GM21381 (cell line): ENCODE measurements around the gene GYPA.
"Not testable (repeated sequence)": the region's sequence is repeated elsewhere in the genome, so short reads cannot be mapped to it uniquely, and the experiment has no call there.

Experiments used
- ATAC-seq: cut with Tn5 transposase; IDR thresholded peaks from one replicate; pipeline ENCODE4 v1.9.1; 2021; ENCODE audit warnings: mild to moderate bottlenecking, moderate library complexity; ENCODE audit not compliant: unreplicated experiment

Gene GYPA

DNA sequence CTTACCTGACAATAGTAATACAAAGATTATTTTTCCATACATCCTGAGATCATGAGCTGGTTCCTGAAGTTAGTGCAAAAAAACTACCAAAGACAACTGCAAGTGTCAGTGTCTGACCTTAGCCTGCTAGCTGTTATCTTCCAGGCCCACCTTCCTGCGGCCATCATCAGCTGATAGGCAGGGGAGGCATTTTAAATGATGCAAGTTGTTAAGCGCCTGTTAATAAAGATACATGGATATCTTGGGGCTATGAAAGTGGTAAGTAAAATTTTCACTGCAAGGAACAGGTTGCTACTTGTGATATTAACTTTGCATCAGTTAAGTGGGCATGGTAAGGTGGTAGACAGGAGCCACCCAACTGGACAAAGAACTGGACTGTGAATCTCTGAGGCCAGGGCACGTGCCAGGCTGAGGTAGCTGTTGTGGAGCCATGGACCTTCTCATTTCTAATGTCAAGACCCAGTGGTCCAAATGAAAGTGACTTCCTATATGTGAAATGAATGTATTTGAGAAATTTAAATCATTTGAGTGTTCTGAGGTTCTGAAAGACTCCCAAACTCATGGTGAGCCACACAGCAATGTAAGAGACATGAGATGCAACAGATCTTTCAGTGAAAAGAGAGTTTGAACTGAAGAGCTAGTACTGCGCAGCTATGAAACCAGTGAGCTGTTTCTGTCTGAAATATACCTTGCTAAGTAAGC is at the start of gene GYPA:
Gene GYPA, minus strand, starts transcription at position 125 of the 702 bp plus-strand sequence. Its CDS starts 83 bp downstream, at position 42.
- not testable (repeated sequence) for ATAC-seq

DNA sequence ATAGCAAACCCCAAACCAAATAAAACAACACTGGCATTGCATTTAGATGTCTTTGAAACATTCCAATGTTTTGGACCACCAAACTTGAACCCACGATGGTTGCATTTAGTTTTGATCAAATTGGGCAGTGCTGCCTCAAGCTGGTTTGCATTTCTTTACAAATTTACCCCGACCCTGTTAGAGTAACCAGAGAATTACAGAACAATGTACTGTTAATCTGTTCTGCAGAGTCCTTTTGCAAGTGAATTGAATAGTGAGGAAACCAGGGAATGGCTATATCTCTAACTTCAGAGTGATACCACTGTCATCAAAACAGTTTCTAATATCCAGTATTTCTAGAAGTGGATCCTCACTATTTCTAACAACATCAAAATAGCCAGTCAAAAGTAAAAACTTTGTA is 49.5 kb upstream of the GYPA start:
- ATAC-seq: no peak

DNA sequence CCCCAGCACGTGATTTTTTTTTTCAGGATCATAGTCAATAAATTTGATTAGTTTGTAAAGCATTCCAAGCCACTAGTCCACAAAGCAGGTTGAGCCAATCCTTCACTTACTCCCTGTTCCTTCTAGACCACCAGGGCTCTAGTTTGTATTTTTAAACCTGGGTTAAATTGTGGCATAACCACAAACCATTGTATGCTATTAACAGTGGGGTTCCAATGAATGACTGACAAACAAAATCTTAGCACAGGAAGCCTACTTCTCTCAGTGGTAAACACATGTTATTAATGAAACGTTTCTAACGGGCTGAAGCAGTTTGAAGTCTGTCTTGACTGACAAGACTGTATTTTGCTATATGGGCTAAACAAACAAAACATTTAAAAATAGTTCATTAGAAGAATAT is 48.6 kb upstream of the GYPA start:
- peak; percentile 80 for ATAC-seq

DNA sequence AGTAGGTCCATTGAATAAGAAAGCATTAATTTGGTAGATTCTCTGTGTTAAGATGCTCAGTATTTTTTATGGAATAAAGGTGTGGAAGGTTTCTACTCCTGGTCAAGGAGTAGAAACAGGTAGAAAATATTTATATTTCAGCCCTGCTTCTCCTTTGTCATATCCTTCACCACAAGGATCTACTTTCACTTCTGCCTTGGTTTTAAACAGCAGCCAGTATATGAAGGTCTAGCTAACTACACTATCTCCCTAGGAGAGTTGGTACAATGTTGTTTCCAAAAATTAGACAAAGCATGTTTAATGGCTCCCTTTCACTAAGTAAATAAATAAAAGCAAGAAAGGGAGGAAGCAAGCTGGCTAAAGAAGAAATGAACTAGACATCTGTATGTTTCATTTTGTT is 44.6 kb upstream of the GYPA start:
- no peak for ATAC-seq

DNA sequence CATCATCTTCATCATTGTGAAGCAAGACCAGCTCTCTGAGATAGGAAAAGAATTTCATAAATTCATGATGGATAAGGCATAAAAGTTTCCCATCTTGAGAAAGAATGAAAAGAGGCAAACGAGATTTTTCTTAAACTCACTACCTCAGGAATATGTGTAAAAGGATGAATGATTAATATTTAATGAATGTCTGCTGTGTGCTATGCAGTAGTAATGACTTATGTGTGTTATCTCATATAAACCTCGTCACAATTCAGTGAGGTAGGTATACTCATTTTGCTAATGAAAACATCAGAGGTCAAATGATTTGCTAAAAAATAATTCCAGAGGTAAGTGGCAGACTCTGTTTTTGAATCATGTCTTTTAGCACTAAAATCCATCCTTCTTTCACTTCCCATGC is 42.6 kb upstream of the GYPA start:
- no peak for ATAC-seq

DNA sequence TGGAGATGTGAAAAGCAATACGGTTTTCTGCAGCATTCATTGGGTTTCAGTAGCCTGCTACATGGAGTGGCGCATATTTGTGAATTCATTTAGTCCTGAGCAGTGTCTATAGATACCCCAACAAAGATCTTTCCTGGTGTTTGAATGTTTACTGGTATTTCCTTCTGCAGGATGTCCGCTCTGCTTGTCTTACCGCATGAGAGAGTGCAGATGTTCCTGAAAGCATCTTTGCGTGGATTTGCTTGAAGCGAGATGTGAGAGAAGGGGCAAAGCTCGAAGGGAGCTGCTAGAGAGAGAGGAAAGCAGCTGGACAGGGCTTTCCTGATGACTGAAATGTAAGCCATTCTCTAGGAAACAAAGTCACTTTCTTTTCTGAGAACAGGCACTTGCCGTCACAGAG is 40.9 kb upstream of the GYPA start:
- ATAC-seq: peak; percentile 38

DNA sequence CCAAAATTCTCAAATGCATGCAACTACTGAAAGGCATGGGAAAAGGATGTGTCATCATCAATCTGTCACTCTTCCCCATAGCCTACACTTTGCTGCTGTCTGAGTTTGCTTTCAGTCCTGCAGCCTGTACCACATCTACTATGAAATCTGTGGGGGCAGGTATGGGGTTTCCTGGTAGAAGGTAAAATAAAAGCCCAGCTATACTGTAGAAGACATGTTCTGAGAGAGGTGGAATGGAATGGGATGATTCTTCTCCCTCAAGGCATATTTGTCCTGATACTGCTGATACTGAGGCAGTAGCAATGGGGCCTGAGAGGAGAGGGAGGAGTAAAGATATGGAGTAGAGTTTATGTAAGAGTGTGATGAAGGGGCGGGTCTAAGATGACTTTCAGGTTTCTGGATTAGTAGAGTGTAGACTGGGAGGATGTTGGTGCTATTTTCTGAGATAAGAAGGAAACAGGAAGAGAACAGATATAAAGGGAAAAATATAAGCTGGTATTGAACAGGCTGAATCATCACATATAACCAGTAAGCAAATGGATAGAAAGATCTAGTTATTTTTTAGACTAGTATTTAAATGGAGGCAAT is 38.7 kb upstream of the GYPA start:
- ATAC-seq: no peak

DNA sequence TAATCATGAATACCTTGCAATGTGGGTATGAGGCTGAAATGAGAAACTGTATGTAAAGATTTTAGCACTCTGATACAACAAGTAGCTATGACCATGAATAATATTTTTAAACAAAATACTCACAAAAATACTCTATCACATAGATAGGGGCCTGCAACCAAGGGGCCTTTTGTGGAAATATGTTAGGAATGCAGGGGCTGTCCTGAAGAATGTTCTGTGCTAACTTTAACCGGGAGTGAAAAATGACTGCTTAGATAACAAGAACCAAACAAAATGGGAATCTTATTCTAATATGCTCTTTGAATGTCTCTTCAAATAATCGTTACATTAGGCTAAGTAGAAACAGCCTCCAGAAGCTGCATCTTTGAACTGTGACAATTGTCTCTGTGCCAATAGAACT is 37.9 kb upstream of the GYPA start:
- ATAC-seq: no peak

DNA sequence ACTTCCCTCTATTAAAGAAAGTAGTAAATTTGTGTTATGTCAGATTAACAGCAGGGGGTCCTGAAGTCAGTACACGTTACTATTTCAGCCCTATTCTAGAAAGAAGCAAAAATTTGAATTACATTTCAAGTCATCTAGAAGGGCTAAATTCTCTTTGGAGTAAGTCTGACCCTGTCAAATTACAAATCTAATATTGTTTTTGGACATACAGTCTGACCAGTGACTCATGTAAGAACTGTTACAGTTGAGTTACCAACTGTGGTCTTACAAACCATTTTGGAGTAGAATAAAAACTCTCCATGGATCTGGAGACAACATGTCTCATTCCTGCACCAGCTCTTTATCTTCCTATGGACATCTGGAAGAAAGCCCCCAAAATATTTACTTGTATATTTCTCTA is 36.0 kb upstream of the GYPA start:
- no peak for ATAC-seq

DNA sequence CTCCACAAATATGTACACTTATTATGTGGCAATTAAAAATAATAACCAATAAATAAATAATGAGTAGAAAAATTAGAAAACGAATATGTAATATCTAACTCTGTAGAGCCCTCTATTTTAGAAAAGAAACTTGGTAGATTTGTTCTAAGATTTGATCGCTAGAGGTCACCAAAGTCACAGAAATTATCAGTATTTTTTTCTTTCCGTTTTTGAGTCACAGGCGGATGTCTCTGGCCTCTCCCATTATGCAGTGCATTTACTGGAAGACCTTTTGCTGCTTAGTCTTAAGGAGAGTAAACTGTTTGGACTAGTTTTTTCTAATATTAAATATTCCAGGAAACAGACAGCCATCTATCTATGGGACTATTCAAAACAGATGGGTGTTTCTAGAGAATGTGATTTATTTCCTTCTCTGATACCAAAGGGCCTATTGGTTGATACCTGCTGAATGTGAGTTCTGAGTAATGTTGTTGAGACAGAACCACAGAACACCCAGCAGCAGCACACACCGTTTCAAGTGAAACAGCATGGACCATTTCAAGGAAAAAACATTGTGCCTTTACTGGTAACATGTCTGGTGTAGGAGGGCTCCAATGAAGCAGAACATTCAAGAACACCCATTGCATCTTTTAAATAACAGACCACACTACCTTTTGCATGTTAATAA is 34.0 kb upstream of the GYPA start:
- ATAC-seq: peak; percentile 72

DNA sequence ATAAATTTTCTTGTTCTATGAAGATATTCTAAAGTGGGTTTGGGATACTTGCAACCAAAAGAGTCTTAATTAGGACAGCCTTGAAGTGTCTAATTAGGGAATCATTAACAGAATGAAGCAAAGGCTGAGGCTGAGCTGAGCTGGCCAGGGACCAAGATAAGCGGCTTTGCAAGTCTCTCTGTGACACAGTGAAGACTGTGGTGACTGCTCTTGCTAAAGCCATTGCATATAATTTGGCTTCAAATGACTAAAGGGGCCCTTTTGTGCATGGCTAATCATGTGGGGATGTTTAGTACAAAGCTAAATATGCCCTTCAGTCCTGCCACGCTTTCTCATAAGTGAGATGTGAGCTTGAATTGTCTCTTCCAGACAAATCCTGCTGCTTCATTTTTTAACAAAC is 31.2 kb upstream of the GYPA start:
- ATAC-seq: no peak

DNA sequence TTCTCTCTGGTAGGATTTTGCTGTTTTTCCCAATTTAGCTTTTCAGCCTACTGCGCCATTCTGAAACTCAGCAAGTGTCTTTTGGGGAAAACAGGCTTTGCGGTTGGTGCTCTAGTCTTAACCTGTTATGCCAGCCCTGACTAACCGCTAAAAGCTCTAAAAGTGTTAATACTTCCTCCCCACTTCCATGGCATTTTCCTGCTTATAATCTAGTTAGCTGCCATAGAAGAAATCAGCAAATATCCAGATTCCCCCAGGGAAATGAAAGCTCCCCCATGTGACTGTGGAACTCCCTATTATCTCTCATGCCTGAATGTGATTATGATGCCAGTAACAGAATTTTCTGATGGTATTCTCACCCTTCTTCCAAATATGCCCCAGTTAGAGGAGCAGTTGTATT is 28.7 kb upstream of the GYPA start:
- ATAC-seq: no peak

DNA sequence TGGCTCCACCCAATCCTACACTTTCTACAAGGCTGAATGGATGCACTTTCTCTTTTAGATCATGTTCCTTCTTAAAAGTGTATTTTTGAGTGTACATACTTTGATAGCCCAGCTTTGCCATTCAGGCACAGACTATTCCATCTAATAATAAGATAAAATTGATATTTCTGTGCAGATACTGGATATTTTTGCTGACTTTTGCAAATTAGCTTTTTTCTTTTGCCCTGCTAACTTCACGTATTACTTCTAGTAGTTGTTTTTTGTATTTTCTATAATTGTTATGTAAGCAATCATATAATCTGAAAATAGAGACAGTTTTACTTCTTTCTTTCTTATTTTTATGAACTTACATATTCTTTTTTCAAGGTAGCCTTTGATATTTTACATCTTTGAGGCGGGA is 13.5 kb upstream of the GYPA start:
- no peak for ATAC-seq

DNA sequence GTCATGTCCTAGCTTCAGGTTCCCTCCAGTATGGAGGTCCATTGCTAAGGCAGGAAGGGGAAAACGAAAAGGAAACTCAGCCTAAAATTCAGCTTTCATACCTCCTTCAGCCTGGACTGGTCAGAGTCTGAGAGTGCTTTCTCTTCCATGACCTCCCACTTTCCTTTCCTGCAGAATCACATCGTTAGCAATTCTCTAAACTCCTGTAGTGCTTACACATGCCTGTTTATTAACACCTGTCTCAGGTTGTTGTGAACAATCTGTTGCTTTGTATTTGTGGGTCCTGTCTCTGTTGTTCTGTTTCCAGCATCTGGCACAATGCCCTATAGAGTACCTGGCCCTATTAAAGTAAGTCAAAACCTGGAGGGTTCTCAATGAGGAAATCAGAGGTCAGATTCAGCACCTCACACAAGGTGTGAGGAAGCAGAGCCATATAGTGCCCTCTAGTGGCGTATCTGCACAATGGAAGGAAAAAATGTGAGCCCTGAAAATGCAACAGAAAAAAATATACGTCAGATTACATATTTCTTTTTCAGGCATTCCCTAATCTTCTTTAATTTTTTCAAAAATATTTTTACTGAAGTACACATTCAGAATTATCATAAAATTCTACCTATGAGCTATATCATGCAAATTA is 2.3 kb upstream of the GYPA start:
- ATAC-seq: peak; percentile 79

DNA sequence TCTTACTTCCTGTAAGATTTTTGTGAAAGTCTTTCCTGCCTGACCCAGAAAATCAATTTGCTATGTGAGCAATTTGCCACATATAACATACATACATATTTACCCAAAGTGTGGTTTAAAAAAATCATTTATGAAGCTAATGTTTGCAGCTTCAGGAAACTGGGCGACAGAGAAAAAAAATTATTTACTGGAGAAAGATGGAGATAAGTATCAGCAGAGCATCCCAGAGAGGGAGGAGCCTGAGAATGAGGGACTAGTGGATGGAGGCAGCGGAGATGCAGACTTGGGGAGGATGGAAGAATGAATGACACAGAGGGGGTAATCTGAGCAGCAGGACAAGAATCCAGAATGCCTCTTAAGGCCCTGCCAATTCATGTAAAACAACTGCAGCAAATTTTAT is 975 bp upstream of the GYPA start:
- no peak for ATAC-seq

DNA sequence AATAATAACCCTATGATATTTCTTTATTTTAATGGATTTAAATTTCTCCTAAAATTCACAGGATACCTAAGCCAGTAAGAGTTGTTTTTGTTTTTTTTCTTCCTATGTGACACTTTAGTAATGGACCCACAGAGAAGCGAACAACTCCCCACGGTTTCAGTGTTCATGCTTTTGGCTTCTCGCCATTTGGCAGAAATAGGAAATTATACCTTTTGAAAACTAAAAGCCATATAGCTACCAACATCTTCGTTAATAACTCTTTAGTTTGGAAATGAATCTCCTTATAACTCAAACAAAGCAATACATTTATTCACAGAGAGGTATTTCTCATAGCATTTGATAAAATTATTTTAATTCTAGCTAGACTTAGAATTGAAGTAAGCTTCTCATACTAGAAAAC is 527 bp downstream of the GYPA start:
- ATAC-seq: not testable (repeated sequence)

DNA sequence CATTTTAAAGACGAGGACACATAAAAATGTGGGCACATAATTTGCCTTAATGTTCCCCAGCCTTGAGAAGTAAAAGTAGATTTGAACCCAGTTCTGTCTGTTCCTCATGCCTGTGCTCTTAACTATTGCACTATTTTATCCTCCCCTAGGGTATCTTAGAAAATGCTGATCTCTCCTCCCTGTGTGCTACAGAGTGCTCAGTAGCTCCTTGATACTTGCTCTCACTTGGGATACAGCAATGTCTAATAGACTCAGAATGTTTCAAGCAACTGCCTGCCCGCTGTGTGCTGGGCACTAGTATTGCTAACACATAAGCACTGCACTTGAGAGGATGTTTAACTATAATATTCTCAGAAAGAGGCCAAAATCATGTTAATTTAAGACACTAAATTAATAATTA is 971 bp downstream of the GYPA start:
- ATAC-seq: not testable (repeated sequence)

DNA sequence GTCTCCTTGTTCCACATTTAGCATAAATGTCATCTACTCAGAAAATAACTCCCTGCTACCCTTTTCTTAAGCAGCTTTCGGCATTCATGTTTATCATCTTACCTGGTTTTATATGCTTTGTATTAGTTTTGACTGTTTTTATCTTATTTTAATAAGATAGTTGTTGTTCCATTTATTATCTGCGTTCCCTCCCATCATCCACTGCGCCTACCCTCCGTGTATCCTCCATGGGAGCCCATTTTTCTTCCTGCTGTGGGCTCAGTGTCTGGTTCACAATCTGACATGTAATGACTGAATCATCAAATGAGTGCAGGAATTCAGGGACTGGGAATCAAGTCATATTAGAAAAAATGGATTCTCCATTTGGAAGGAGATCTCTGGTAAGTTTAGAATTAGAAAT is 2.3 kb downstream of the GYPA start:
- not testable (repeated sequence) for ATAC-seq

DNA sequence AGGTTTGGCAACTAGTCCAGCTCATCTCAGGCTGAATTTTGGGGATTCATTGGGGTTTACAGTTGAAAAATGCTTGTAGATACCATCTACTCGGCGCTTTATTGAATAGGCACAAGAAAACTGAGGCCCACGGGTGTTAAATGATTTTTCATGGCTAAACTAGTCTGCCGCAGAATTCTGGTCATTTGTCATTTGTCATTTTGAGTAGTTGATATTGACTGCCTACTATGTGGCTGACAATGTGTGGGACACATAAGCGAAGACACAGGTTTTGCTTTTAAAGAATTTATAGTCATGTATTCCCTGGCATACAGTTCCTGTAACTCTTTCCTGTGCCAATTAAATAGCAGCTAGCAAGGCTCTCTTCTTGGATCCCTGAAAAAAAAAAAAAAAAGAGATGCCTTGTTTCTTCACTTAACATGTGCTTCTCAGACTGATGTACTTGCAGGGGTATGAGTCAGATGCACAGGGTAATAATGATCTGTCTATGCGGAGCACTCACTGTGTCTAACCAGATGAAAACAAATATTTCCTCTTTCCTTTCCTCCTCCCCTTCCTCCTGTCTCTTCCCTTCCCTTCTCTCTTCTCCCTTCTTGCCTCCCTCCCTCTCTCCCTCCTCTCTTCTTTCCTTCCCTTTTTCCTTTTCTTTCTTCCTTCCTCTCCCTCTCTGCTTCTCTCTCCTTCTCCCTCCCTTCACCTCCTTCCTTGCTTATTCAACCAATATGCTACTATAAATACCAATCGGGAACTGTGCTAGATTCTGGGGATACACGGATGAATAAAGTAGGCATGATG is 3.2 kb downstream of the GYPA start:
- not testable (repeated sequence) for ATAC-seq

DNA sequence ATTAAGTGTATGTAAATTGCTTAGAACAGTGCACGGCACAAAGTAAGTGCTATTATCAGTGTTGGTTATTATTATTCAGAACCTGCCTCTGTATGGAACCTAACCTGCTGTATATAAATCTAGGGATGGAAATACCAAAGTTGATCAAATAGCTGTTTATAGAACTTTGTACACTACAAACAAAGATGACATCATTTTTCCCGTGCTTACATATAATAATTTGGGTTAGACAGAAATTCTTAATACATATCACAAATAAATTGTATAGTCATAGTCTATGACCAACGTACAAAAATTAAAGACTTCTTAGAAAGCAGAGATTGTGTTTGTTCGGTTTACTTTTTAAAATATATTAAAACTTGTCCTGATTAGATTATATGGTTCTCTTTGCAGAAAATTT is 4.3 kb downstream of the GYPA start:
- not testable (repeated sequence) for ATAC-seq

DNA sequence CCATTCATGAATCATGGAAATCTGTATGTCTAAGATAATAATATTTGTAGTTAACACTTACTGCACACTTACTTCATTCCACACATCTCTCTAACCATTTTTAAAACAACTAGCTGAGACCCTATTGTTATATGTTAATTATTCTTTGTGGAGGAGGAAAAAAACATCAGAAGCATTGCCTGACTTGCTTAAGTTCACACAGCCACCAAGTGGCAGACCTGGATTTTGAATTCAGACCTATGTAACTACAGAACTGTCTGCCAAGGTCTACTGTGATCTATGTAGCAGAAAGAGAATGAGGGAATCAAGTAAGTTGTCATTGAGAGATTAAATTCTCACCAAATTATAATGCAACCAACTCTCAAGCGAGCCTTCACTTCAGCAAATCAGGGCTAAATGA is 10.4 kb downstream of the GYPA start:
- not testable (repeated sequence) for ATAC-seq
